ENCODE results near the gene WDR90. TPM values are rescaled to one million over a fixed set of nuclear protein-coding genes. Genes with fewer than 3 reads are reported as not detected.

The WDR90 gene
- total RNA-seq (10 to 100 TPM; 12.4 to 55.8 (median 23.5) TPM), polyA plus RNA-seq (100 to 1,000 TPM in 2 of 3 donors, 1 to 10 TPM in 1; 3.0 to 162 (median 125) TPM)
- long read RNA-seq, donor 1, partial matches to known transcripts = 10 of 13 reads
- long read RNA-seq, donor 1, other reads (novel, unspliced or antisense) = 0 of 13 reads
- long read RNA-seq, donor 2, partial matches to known transcripts = 5 of 6 reads
- long read RNA-seq, donor 2, other reads (novel, unspliced or antisense) = 0 of 6 reads
- long read RNA-seq, donor 3 = 0 reads
- long read RNA-seq, donor 4, partial matches to known transcripts = 1 of 3 reads
- long read RNA-seq, donor 4, other reads (novel, unspliced or antisense) = 2 of 3 reads
- long read RNA-seq, donor 5, partial matches to known transcripts = 6 of 22 reads
- long read RNA-seq, donor 5, other reads (novel, unspliced or antisense) = 15 of 22 reads
- long read RNA-seq, donor 6, partial matches to known transcripts = 4 of 4 reads
- long read RNA-seq, donor 6, other reads (novel, unspliced or antisense) = 0 of 4 reads
- long read RNA-seq, donor 7 = 0 reads
- long read RNA-seq, donor 8, partial matches to known transcripts = 14 of 15 reads
- long read RNA-seq, donor 8, other reads (novel, unspliced or antisense) = 0 of 15 reads
- long read RNA-seq, donor 9, partial matches to known transcripts = 5 of 5 reads
- long read RNA-seq, donor 9, other reads (novel, unspliced or antisense) = 0 of 5 reads
- long read RNA-seq, donor 10, partial matches to known transcripts = 12 of 13 reads
- long read RNA-seq, donor 10, other reads (novel, unspliced or antisense) = 0 of 13 reads

- Histone ChIP-seq H3K27ac (peak within 1 kb of the TSS; percentile 68 to 95 (median 85)), H3K9me3 (replicated peaks in 1 of 3) (no peaks in the 10 kb centered on the region), H3K4me3 (peak within 1 kb of the TSS in 2 of 4 donors; percentile 33 to 64), H3K4me1 (replicated peaks in 1 of 2) (peaks cover 66 to 74% of the 10 kb centered on the region in 2 donors), H3K27me3 (no peaks in the 10 kb centered on the region), H3K36me3 (replicated peaks in 1 of 2) (no peaks in the 10 kb centered on the region)
- DNase-seq = peak; percentile 93 to 96 (median 95)
- intact Hi-C loops (cut with DNase I) = no loop called here
- peak; percentile 40 to 57 for TF ChIP-seq POLR2A (IDR thresholded peaks at IDR 0.05)
- no peak for TF ChIP-seq CTCF (IDR thresholded peaks at IDR 0.05)
- WGBS, 4 donors = 0 to 5% (median 3%) methylated on average over 12 to 91 of the region's 91 CpGs
Observed at GRCh38 chr16:648781-649589, at the start of gene WDR90. WDR90 (plus strand) TSS chr16:649365; CDS start chr16:649417, 52 bp downstream.

- WGBS, 4 donors = 52 to 61% (median 55%) methylated on average over 6 to 7 of the region's 7 CpGs
- DNase-seq = peak in 1 of 7 donors; percentile 76
- H3K9me3 ChIP-seq (replicated peaks in 1 of 3) = no peaks in the 10 kb centered on the region
- no peak overlapping the region for H3K27ac ChIP-seq
- no peak overlapping the region for H3K4me3 ChIP-seq
- TF ChIP-seq CTCF (IDR thresholded peaks at IDR 0.05) = no peak
- TF ChIP-seq POLR2A (IDR thresholded peaks at IDR 0.05) = no peak
- H3K4me1 ChIP-seq (replicated peaks in 1 of 2) = no peaks in the 10 kb centered on the region
- H3K27me3 ChIP-seq = no peaks in the 10 kb centered on the region
- H3K36me3 ChIP-seq (replicated peaks in 1 of 2) = peaks cover 0 to 3% of the 10 kb centered on the region in 2 donors
- intact Hi-C loops (cut with DNase I) = no loop called here
Observed at GRCh38 chr16:600781-601180, 48.4 kb upstream of the WDR90 start.

GRCh38 chr16:603933-604332 lies 45.2 kb upstream of the WDR90 start:
- WGBS, 4 donors = 82 to 91% (median 84%) methylated on average over 5 of the region's 5 CpGs
- Histone ChIP-seq H3K9me3 (replicated peaks in 1 of 3) (no peaks in the 10 kb centered on the region), H3K27ac (no peak overlapping the region), H3K27me3 (no peaks in the 10 kb centered on the region), H3K36me3 (replicated peaks in 1 of 2) (peaks cover 0 to 3% of the 10 kb centered on the region in 2 donors), H3K4me1 (replicated peaks in 1 of 2) (no peaks in the 10 kb centered on the region), H3K4me3 (no peak overlapping the region)
- intact Hi-C loops (cut with DNase I) = no loop called here
- no peak for DNase-seq
- TF ChIP-seq POLR2A (IDR thresholded peaks at IDR 0.05) (no peak), CTCF (IDR thresholded peaks at IDR 0.05) (no peak)

Data from adrenal gland (tissue), 19 donors.